T1000 (cell line): ENCODE measurements around the gene CCDC12.

Source experiments
- DNase-seq: peaks from one replicate; lab custom pipeline; 2025; ENCODE audit warnings: mixed read lengths; lab: John Stamatoyannopoulos, UW

The CCDC12 gene

GRCh38 chr3:46935989-46936558, 40.5 kb downstream of the CCDC12 start:
- no peak for DNase-seq

- peak; percentile 72 for DNase-seq
These were observed 41.2 kb downstream of the CCDC12 start for GRCh38 chr3:46935168-46935858.

GRCh38 chr3:46934498-46935167, 41.9 kb downstream of the CCDC12 start:
- DNase-seq = no peak

GRCh38 chr3:46934072-46934471, 42.5 kb downstream of the CCDC12 start:
- DNase-seq = no peak

- DNase-seq = no peak
These were observed 43.3 kb downstream of the CCDC12 start for GRCh38 chr3:46933261-46933660.

GRCh38 chr3:46932455-46933225, 43.9 kb downstream of the CCDC12 start:
- DNase-seq = no peak

GRCh38 chr3:46931631-46932331, 44.8 kb downstream of the CCDC12 start:
- no peak for DNase-seq

GRCh38 chr3:46930945-46931403, 45.6 kb downstream of the CCDC12 start:
- peak; percentile 45 for DNase-seq

GRCh38 chr3:46930166-46930944, 46.2 kb downstream of the CCDC12 start:
- no peak for DNase-seq

- DNase-seq = no peak
These were observed 47.2 kb downstream of the CCDC12 start for GRCh38 chr3:46929324-46929723.

- no peak for DNase-seq
These were observed 48.3 kb downstream of the CCDC12 start for GRCh38 chr3:46928282-46928681.

- no peak for DNase-seq
These were observed 48.8 kb downstream of the CCDC12 start for GRCh38 chr3:46927718-46928073.

- DNase-seq = no peak
These were observed 49.5 kb downstream of the CCDC12 start for GRCh38 chr3:46926871-46927717.

- DNase-seq = no peak
These were observed 50.1 kb downstream of the CCDC12 start for GRCh38 chr3:46926447-46926846.

GRCh38 chr3:46926039-46926438, 50.5 kb downstream of the CCDC12 start:
- DNase-seq = no peak

- DNase-seq = no peak
These were observed 51.0 kb downstream of the CCDC12 start for GRCh38 chr3:46925585-46925934.

GRCh38 chr3:46924921-46925584, 51.5 kb downstream of the CCDC12 start:
- no peak for DNase-seq

GRCh38 chr3:46923559-46924350, 52.8 kb downstream of the CCDC12 start:
- no peak for DNase-seq
